ENCODE results near the gene ARHGEF28. TPM values are rescaled to one million over a fixed set of nuclear protein-coding genes. Genes with fewer than 3 reads are reported as not detected.

ARHGEF28 gene
- total and polyA plus RNA-seq, 2 experiments from 2014 or later = 3.5 to 11.2 TPM

GRCh38 chr5:73979321-73979720 is 353.3 kb downstream of the ARHGEF28 start:
- Histone ChIP-seq H3K4me2 (no peak overlapping the region), H3K9me3 (ENCODE audit: low read depth) (no peaks in the 10 kb centered on the region), H3K9me2 (replicated peaks; ENCODE audit: insufficient read depth) (no peaks in the 10 kb centered on the region), H3K79me2 (no peaks in the 10 kb centered on the region), H3K4me1 (ENCODE audit: insufficient read depth) (no peaks in the 10 kb centered on the region), H3K4me3 (no peak overlapping the region), H4K20me1 (ENCODE audit: insufficient read depth, poor library complexity, severe bottlenecking) (no peaks in the 10 kb centered on the region), H3K27me3 (no peaks in the 10 kb centered on the region), H2AFZ (no peak overlapping the region), H3K36me3 (replicated peaks; ENCODE audit: insufficient read depth, low read depth) (no peaks in the 10 kb centered on the region), H3K27ac (no peak overlapping the region)
- no peak for TF ChIP-seq EZH2 (IDR thresholded peaks at IDR 0.05; ENCODE audit: borderline replicate concordance)
- TF ChIP-seq CTCF (IDR thresholded peaks at IDR 0.05; ENCODE audit: poor library complexity) = no peak
- no peak for TF ChIP-seq EZH2phosphoT487 (IDR thresholded peaks at IDR 0.05; ENCODE audit: low read depth, severe bottlenecking, unreplicated experiment)
- no peak for DNase-seq (ENCODE audit: low spot score)
- 72% methylated on average over 3 of the region's 3 CpGs for WGBS (ENCODE audit: low lambda C conversion rate, missing lambda C conversion rate)

- no peaks in the 10 kb centered on the region for H3K9me3 ChIP-seq (ENCODE audit: low read depth)
- no peak for DNase-seq (ENCODE audit: low spot score)
- H3K36me3 ChIP-seq (replicated peaks; ENCODE audit: insufficient read depth, low read depth) = no peaks in the 10 kb centered on the region
- no peaks in the 10 kb centered on the region for H4K20me1 ChIP-seq (ENCODE audit: insufficient read depth, poor library complexity, severe bottlenecking)
- no peaks in the 10 kb centered on the region for H3K9me2 ChIP-seq (replicated peaks; ENCODE audit: insufficient read depth)
- no peak overlapping the region for H3K27ac ChIP-seq
- H2AFZ ChIP-seq = no peak overlapping the region
- H3K27me3 ChIP-seq = no peaks in the 10 kb centered on the region
- no peaks in the 10 kb centered on the region for H3K4me1 ChIP-seq (ENCODE audit: insufficient read depth)
- no peak overlapping the region for H3K4me3 ChIP-seq
- 93% methylated on average over 5 of the region's 5 CpGs for WGBS (ENCODE audit: low lambda C conversion rate, missing lambda C conversion rate)
- no peaks in the 10 kb centered on the region for H3K79me2 ChIP-seq
- H3K4me2 ChIP-seq = no peak overlapping the region
- TF ChIP-seq CTCF (IDR thresholded peaks at IDR 0.05; ENCODE audit: poor library complexity) = no peak
- TF ChIP-seq EZH2phosphoT487 (IDR thresholded peaks at IDR 0.05; ENCODE audit: low read depth, severe bottlenecking, unreplicated experiment) = no peak
- no peak for TF ChIP-seq EZH2 (IDR thresholded peaks at IDR 0.05; ENCODE audit: borderline replicate concordance)
Measured at GRCh38 chr5:73981704-73982103, 355.7 kb downstream of the ARHGEF28 start.

- Histone ChIP-seq H3K27ac (no peak overlapping the region), H3K9me3 (ENCODE audit: low read depth) (no peaks in the 10 kb centered on the region), H4K20me1 (ENCODE audit: insufficient read depth, poor library complexity, severe bottlenecking) (no peaks in the 10 kb centered on the region), H3K79me2 (no peaks in the 10 kb centered on the region), H3K4me3 (no peak overlapping the region), H2AFZ (no peak overlapping the region), H3K36me3 (replicated peaks; ENCODE audit: insufficient read depth, low read depth) (no peaks in the 10 kb centered on the region), H3K4me1 (ENCODE audit: insufficient read depth) (no peaks in the 10 kb centered on the region), H3K9me2 (replicated peaks; ENCODE audit: insufficient read depth) (no peaks in the 10 kb centered on the region), H3K27me3 (no peaks in the 10 kb centered on the region), H3K4me2 (no peak overlapping the region)
- no peak for TF ChIP-seq EZH2 (IDR thresholded peaks at IDR 0.05; ENCODE audit: borderline replicate concordance)
- no peak for TF ChIP-seq EZH2phosphoT487 (IDR thresholded peaks at IDR 0.05; ENCODE audit: low read depth, severe bottlenecking, unreplicated experiment)
- TF ChIP-seq CTCF (IDR thresholded peaks at IDR 0.05; ENCODE audit: poor library complexity) = no peak
- WGBS (ENCODE audit: low lambda C conversion rate, missing lambda C conversion rate) = 32% methylated on average over 1 of the region's 1 CpG
- DNase-seq (ENCODE audit: low spot score) = no peak
Measured at GRCh38 chr5:73983644-73984043, 357.6 kb downstream of the ARHGEF28 start.

GRCh38 chr5:73985145-73985544 is 359.1 kb downstream of the ARHGEF28 start:
- Histone ChIP-seq H3K4me1 (ENCODE audit: insufficient read depth) (no peaks in the 10 kb centered on the region), H4K20me1 (ENCODE audit: insufficient read depth, poor library complexity, severe bottlenecking) (no peaks in the 10 kb centered on the region), H3K27me3 (no peaks in the 10 kb centered on the region), H3K9me3 (ENCODE audit: low read depth) (no peaks in the 10 kb centered on the region), H3K79me2 (no peaks in the 10 kb centered on the region), H3K4me2 (no peak overlapping the region), H3K36me3 (replicated peaks; ENCODE audit: insufficient read depth, low read depth) (no peaks in the 10 kb centered on the region), H3K9me2 (replicated peaks; ENCODE audit: insufficient read depth) (no peaks in the 10 kb centered on the region), H2AFZ (no peak overlapping the region), H3K27ac (no peak overlapping the region), H3K4me3 (no peak overlapping the region)
- DNase-seq (ENCODE audit: low spot score) = peak; percentile 30
- WGBS (ENCODE audit: low lambda C conversion rate, missing lambda C conversion rate) = 6% methylated on average over 1 of the region's 1 CpG
- TF ChIP-seq CTCF (IDR thresholded peaks at IDR 0.05; ENCODE audit: poor library complexity) (peak; percentile 44), EZH2 (IDR thresholded peaks at IDR 0.05; ENCODE audit: borderline replicate concordance) (no peak), EZH2phosphoT487 (IDR thresholded peaks at IDR 0.05; ENCODE audit: low read depth, severe bottlenecking, unreplicated experiment) (no peak)
